NB4 (cell line): ENCODE results near the gene RRP1.
A peak's percentile ranks its signal among the peaks of the same experiment; 100 is the strongest.
"Not testable (repeated sequence)": the region's sequence is repeated elsewhere in the genome, so short reads cannot be mapped to it uniquely, and the experiment has no call there.

ENCODE experiments used
- DNase-seq: peaks from one replicate; pipeline ENCODE4 v3.0.0; 2010; ENCODE audit warnings: low read depth
- H3K4me3 ChIP-seq: one replicate; pipeline ENCODE4 v1.5.1; 2011; ENCODE audit warnings: mild to moderate bottlenecking, low read depth, low read length, moderate library complexity
- MAX ChIP-seq: IDR thresholded peaks from 2 replicates; pipeline ENCODE4 v1.6.1; 2011; ENCODE audit warnings: low read depth, low read length
- MYC ChIP-seq: IDR thresholded peaks from 2 replicates; pipeline ENCODE4 v1.6.1; 2011; ENCODE audit warnings: low read depth, low read length
- POLR2A ChIP-seq: IDR thresholded peaks from 2 replicates; pipeline ENCODE4 v1.6.1; 2011; ENCODE audit warnings: mild to moderate bottlenecking; ENCODE audit not compliant: insufficient read length; ENCODE audit errors: extremely low read depth
- TF ChIP-seq, protein P1 (sequence below): IDR thresholded peaks from one replicate; pipeline ENCODE4 v1.5.1; 2012; ENCODE audit warnings: low read depth, low read length

Gene RRP1

GRCh38 chr21:43835861-43836260 is 46.5 kb downstream of the RRP1 start:
- no peak for DNase-seq
- TF ChIP-seq, protein P1, sequence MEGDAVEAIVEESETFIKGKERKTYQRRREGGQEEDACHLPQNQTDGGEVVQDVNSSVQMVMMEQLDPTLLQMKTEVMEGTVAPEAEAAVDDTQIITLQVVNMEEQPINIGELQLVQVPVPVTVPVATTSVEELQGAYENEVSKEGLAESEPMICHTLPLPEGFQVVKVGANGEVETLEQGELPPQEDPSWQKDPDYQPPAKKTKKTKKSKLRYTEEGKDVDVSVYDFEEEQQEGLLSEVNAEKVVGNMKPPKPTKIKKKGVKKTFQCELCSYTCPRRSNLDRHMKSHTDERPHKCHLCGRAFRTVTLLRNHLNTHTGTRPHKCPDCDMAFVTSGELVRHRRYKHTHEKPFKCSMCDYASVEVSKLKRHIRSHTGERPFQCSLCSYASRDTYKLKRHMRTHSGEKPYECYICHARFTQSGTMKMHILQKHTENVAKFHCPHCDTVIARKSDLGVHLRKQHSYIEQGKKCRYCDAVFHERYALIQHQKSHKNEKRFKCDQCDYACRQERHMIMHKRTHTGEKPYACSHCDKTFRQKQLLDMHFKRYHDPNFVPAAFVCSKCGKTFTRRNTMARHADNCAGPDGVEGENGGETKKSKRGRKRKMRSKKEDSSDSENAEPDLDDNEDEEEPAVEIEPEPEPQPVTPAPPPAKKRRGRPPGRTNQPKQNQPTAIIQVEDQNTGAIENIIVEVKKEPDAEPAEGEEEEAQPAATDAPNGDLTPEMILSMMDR, result no peak
- TF ChIP-seq MYC (no peak), MAX (no peak), POLR2A (no peak)
- no peak overlapping the region for H3K4me3 ChIP-seq

- TF ChIP-seq POLR2A (no peak), MYC (no peak), MAX (no peak)
- TF ChIP-seq, protein P1, result no peak
- DNase-seq, result no peak
- H3K4me3 ChIP-seq, result no peak overlapping the region
These were observed 47.2 kb downstream of the RRP1 start for GRCh38 chr21:43836616-43837015.

- no peak overlapping the region for H3K4me3 ChIP-seq
- no peak for DNase-seq
- TF ChIP-seq, protein P1, result no peak
- TF ChIP-seq MAX (no peak), POLR2A (no peak), MYC (no peak)
These were observed 50.9 kb downstream of the RRP1 start for GRCh38 chr21:43840259-43840658.

- TF ChIP-seq POLR2A, result no peak
- TF ChIP-seq MYC, result no peak
- TF ChIP-seq MAX, result no peak
- TF ChIP-seq, protein P1, result no peak
These were observed 53.4 kb downstream of the RRP1 start for GRCh38 chr21:43842742-43843141.

DNA sequence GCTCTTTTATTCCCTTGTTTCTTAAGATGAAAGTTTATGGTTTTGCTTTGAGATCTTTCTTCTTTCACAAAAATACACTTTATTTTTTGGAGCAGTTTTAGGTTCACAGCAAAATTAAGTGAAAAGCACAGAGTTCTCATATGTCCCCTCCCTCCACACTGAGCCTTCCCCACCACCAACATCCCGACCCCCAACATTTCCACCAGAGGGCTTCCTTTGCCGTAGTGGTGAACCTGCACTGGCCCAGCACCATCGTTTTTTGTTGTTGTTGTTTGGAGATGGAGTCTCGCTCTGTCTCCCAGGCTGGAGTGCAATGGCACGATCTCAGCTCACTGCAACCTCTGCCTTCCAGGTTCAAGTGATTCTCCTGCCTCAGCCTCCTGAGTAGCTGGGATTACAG is 55.5 kb downstream of the RRP1 start:
- DNase-seq, H3K4me3 ChIP-seq: not testable (repeated sequence)

More at GRCh38 chr21:43842742-43843141, 53.4 kb downstream of the RRP1 start:
- no peak overlapping the region for H3K4me3 ChIP-seq
- DNase-seq, result peak; percentile 39

GRCh38 chr21:43845386-43845785 is 56.0 kb downstream of the RRP1 start:
- DNase-seq, result no peak
- no peak overlapping the region for H3K4me3 ChIP-seq
- TF ChIP-seq MYC, result no peak
- no peak for TF ChIP-seq POLR2A

DNA sequence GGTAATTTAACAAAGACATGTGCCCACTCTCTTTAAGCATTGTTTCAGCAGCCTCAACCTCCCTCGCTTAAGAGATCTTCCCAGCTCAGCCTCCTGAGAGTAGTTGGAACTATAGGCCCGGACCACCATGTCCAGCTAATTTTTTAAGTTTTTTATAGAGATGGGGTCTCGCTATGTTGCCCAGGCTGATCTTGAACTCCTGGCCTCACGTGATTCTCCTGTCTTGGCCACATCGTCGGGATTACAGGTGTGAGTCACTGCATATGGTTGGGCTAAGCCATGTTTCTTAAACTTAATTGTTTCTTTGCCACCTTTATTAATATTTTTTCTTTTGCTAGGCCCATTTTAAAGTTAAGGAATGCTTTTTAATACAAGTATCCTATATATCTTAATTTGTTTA is 57.1 kb downstream of the RRP1 start:
- H3K4me3 ChIP-seq, result no peak overlapping the region
- no peak for DNase-seq
- TF ChIP-seq MYC (no peak), MAX (no peak), POLR2A (no peak)
- TF ChIP-seq, protein P1, result no peak
